DND-41 (cell line): ENCODE data around the gene FHOD3.

Source experiments
- CTCF ChIP-seq: IDR thresholded peaks from 2 replicates; pipeline ENCODE4 v1.5.1; 2012; ENCODE audit warnings: borderline replicate concordance, low read length, moderate library complexity, mild to moderate bottlenecking; ENCODE audit not compliant: poor library complexity, severe bottlenecking; ENCODE audit errors: extremely low read depth
- EZH2 ChIP-seq: IDR thresholded peaks from 3 replicates; pipeline ENCODE4 v1.6.1; 2012; ENCODE audit warnings: borderline replicate concordance, low read depth, mild to moderate bottlenecking, moderate library complexity, low read length, inconsistent platforms; ENCODE audit not compliant: severe bottlenecking

GRCh38 chr18:36427369-36427768, 129.9 kb downstream of the FHOD3 start:
- TF ChIP-seq CTCF (no peak), EZH2 (no peak)
